GM12878 (cell line): ENCODE results near the gene C10orf71. TPM values are rescaled to one million over a fixed set of nuclear protein-coding genes. Genes with fewer than 3 reads are reported as not detected.

Experiments
- ATAC-seq: fragments of 200-7000 bp; cut with Tn5 transposase; 3 replicates; pipeline ENCODE4 v1.9.1; 2020; ENCODE audit warnings: mild to moderate bottlenecking, moderate library complexity
- BruUV-seq: library from RNA; stranded (reverse); fragments of 400-500 nt; replicated peaks from 2 replicates; lab custom pipeline; 2021; lab: Mats Ljungman, UMichigan
- CTCF ChIA-PET: fragments of 300-600 bp; sonication (Branson Sonifier 250); formaldehyde crosslinking; extraction: SDS; loops from one replicate; lab custom pipeline; 2021; ENCODE audit warnings: inconsistent platforms; lab: Yijun Ruan, JAX
- POLR2A ChIA-PET: fragments of 350-600 bp; formaldehyde crosslinking; extraction: SDS; loops from one replicate; lab custom pipeline; 2021; ENCODE audit warnings: inconsistent platforms; lab: Charles Lee
- RAD21 ChIA-PET: fragments of 300-600 bp; sonication (Branson Sonifier 250); formaldehyde crosslinking; loops from one replicate; lab custom pipeline; 2023; ENCODE audit warnings: antibody characterized with exemption; ENCODE audit not compliant: unreplicated experiment; lab: Charles Lee
- SMC1A ChIA-PET: fragments of 300-600 bp; sonication (Branson Sonifier 250); formaldehyde crosslinking; loops from one replicate; lab custom pipeline; 2023; ENCODE audit not compliant: unreplicated experiment, uncharacterized antibody; lab: Charles Lee
- DNase-seq: peaks from one replicate; pipeline ENCODE4 v3.0.0-alpha.2; 2011; ENCODE audit warnings: low read depth, low spot score
- FAIRE-seq: peaks from 3 replicates; lab custom pipeline; 2011; peaks lifted over from hg19 to GRCh38; lab: Jason Lieb, UNC
- H2AFZ ChIP-seq: 2 replicates; pipeline ENCODE4 v1.6.0; 2011; ENCODE audit warnings: low read depth, low read length, control low read depth; ENCODE audit not compliant: control insufficient read depth
- H3K27ac ChIP-seq: 2 replicates; pipeline ENCODE4 v1.5.1; 2011; ENCODE audit warnings: control low read depth; ENCODE audit not compliant: control insufficient read depth, insufficient read depth
- H3K27me3 ChIP-seq, 2 experiments: replicated peaks in 1 of 2; 2 replicates each; pipeline versions ENCODE4 v1.6.0 to v1.6.1; 2011; ENCODE audit warnings: low read length in 1 of 2; ENCODE audit not compliant: control insufficient read depth in 2 of 2, insufficient read depth in 2 of 2
- H3K36me3 ChIP-seq, 2 experiments: 2 replicates each; pipeline ENCODE4 v1.5.1; 2011; ENCODE audit warnings: low read length in 1 of 2; ENCODE audit not compliant: control insufficient read depth in 2 of 2, insufficient read depth in 2 of 2
- H3K4me1 ChIP-seq: 2 replicates; pipeline ENCODE4 v1.6.1; 2011; ENCODE audit warnings: mild to moderate bottlenecking, low read length, moderate library complexity, mixed read lengths; ENCODE audit not compliant: control insufficient read depth, insufficient read depth
- H3K4me2 ChIP-seq: 2 replicates; pipeline ENCODE4 v1.6.0; 2011; ENCODE audit warnings: control low read depth; ENCODE audit not compliant: control insufficient read depth, insufficient read depth
- H3K4me3 ChIP-seq: fragments of 200-600 bp; sonication (generic); 2 replicates; pipeline ENCODE4 v1.5.1; 2016
- H3K79me2 ChIP-seq: 2 replicates; pipeline ENCODE4 v1.6.0; 2011; ENCODE audit warnings: low read length; ENCODE audit not compliant: control insufficient read depth, insufficient read depth
- H3K9ac ChIP-seq: 2 replicates; pipeline ENCODE4 v1.8.0; 2011; ENCODE audit warnings: low read length, control low read depth, mixed read lengths; ENCODE audit not compliant: control insufficient read depth, insufficient read depth
- H3K9me3 ChIP-seq: replicated peaks from 3 replicates; pipeline ENCODE4 v1.5.1; 2011; ENCODE audit warnings: mild to moderate bottlenecking, low read length; ENCODE audit not compliant: control insufficient read depth, insufficient read depth
- H4K20me1 ChIP-seq: 2 replicates; pipeline ENCODE4 v1.6.0; 2011; ENCODE audit not compliant: control insufficient read depth, insufficient read depth
- CREM ChIP-seq: IDR thresholded peaks from 2 replicates; pipeline ENCODE4 v1.6.1; 2014; ENCODE audit warnings: antibody characterized with exemption, low read depth
- ESRRA ChIP-seq: IDR thresholded peaks from 2 replicates; pipeline ENCODE4 v1.6.1; 2012; ENCODE audit warnings: mild to moderate bottlenecking, low read length, improper control_type of control experiment
- KAT2A ChIP-seq: conservative IDR thresholded peaks from 2 replicates; pipeline ENCODE4 v1.6.1; 2011; ENCODE audit warnings: low read depth, low read length; ENCODE audit not compliant: control insufficient read depth
- NFYA ChIP-seq: IDR thresholded peaks from 2 replicates; pipeline ENCODE4 v1.6.1; 2011; ENCODE audit warnings: low read depth, mild to moderate bottlenecking, low read length, improper control_type of control experiment, borderline replicate concordance
- POU2F2 ChIP-seq: IDR thresholded peaks from 3 replicates; pipeline ENCODE4 v1.6.1; 2011; ENCODE audit warnings: low read depth, mild to moderate bottlenecking, low read length, borderline replicate concordance
- SP1 ChIP-seq: IDR thresholded peaks from one replicate; pipeline ENCODE4 v1.6.1; 2011; ENCODE audit warnings: low read depth, low read length
- WGBS: methylation state at CpG from one replicate; pipeline ENCODE4 v1.1.6; 2016; ENCODE audit warnings: low lambda C conversion rate; ENCODE audit not compliant: insufficient replicate concordance, insufficient coverage; ENCODE audit errors: missing lambda C conversion rate; 5-methylcytosine and 5-hydroxymethylcytosine counted together
- in situ Hi-C: fragments of 300-500 bp; cut with MboI; formaldehyde crosslinking; loops from 9 replicates; pipeline ENCODE4 v1.14.3; 2018; ENCODE audit warnings: mixed read lengths
- intact Hi-C: fragments of 100-400 bp; cut with micrococcal nuclease; formaldehyde crosslinking; loops from one replicate; pipeline ENCODE4 v1.14.2; 2022; ENCODE audit not compliant: unreplicated experiment
- polyA plus RNA-seq, 11 experiments: library from polyadenylated mRNA; depleted of rRNA in 4 of 11; unstranded in 6 of 11; stranded (reverse) in 5 of 11; fragments of >200 nt; fragmentation: Nextera tagmentation in 4 of 11; fragmentation: Illumina TruSeq in 1 of 11; extraction: Ambion mirVana in 4 of 11; extraction: Trizol in 1 of 11; gene quantifications; 1 replicate in 1 of 11; 2 replicates in 10 of 11; pipeline versions ENCODE4 v1.2.1 to v1.2.3, GENCODE V29; 2011 to 2016; ENCODE audit warnings: inconsistent platforms in 2 of 11, missing spikeins in 2 of 11, low read depth in 1 of 11
- total RNA-seq, 4 experiments: library from RNA; depleted of rRNA in 3 of 4; stranded (reverse); fragments of >200 nt in 3 of 4; fragmentation: Illumina TruSeq in 1 of 4; extraction: Trizol in 1 of 4; gene quantifications; 2 replicates each; pipeline versions ENCODE4 v1.2.1 to v1.2.3, GENCODE V29; 2013 to 2021
- TF ChIP-seq, protein P1 (sequence below): fragments of 450-650 bp; IDR thresholded peaks from 2 replicates; pipeline ENCODE4 v1.6.1; 2016; ENCODE audit warnings: mild to moderate bottlenecking

Gene C10orf71
- total and polyA plus RNA-seq, 10 of the 15 experiments (the other 5 are each of a cell fraction or from before 2014, with no cell fraction given): not detected

DNA sequence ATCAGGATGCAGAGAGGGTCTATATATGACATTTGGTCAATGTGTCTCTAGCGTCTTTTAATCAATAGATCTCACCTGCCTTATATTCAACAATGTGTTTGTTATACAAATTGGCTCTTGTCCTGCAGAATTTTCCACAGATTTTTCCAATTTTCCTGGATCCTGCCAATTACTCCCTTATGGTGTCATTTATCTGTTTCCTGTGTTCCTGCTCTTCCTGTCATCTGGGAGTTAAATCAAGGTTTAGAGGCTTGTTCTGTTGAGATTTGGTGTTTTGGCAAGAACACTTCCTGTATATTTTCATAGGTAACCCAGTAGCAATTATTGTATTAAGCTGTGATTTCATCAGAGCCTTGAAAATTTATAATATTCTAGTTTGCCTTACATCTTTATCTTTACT lies 8.8 kb upstream of the C10orf71 start:
- H3K4me1 ChIP-seq: no peaks in the 10 kb centered on the region
- H3K9me3 ChIP-seq: no peaks in the 10 kb centered on the region
- POLR2A ChIA-PET: no interaction called here
- no peaks in the 10 kb centered on the region for H4K20me1 ChIP-seq
- ATAC-seq (no peak), DNase-seq (no peak), FAIRE-seq (no peak)
- in situ Hi-C loops (no loop called here), intact Hi-C loops (no loop called here)
- CTCF ChIA-PET: no interaction called here
- H3K27ac ChIP-seq: no peak overlapping the region
- WGBS: 12% methylated on average over 1 of the region's 1 CpG
- no TSS peak for BruUV-seq
- H3K4me2 ChIP-seq: no peak overlapping the region
- no peak overlapping the region for H3K9ac ChIP-seq
- TF ChIP-seq KAT2A: no peak
- TF ChIP-seq POU2F2: no peak
- no peak for TF ChIP-seq NFYA
- no peak for TF ChIP-seq CREM
- TF ChIP-seq SP1: no peak
- TF ChIP-seq, protein P1, sequence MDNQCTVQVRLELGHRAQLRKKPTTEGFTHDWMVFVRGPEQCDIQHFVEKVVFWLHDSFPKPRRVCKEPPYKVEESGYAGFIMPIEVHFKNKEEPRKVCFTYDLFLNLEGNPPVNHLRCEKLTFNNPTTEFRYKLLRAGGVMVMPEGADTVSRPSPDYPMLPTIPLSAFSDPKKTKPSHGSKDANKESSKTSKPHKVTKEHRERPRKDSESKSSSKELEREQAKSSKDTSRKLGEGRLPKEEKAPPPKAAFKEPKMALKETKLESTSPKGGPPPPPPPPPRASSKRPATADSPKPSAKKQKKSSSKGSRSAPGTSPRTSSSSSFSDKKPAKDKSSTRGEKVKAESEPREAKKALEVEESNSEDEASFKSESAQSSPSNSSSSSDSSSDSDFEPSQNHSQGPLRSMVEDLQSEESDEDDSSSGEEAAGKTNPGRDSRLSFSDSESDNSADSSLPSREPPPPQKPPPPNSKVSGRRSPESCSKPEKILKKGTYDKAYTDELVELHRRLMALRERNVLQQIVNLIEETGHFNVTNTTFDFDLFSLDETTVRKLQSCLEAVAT: no peak
- TF ChIP-seq ESRRA: no peak
- no peaks in the 10 kb centered on the region for H3K36me3 ChIP-seq
- SMC1A ChIA-PET: no interaction called here
- RAD21 ChIA-PET: interaction anchor here (1.4 kb wide), 1 partner anchor 117 kb away, joined by 3 read pairs; no protein-coding TSS in a partner anchor
- H3K79me2 ChIP-seq: no peaks in the 10 kb centered on the region
- no peak overlapping the region for H2AFZ ChIP-seq
- no peak overlapping the region for H3K4me3 ChIP-seq
- H3K27me3 ChIP-seq: peaks cover 1 to 7% of the 10 kb centered on the region in 2 experiments; a peak in 2 of 4 replicates
